ENCODE data around the gene CCDC150. TPM values are rescaled to one million over a fixed set of nuclear protein-coding genes. Genes with fewer than 3 reads are reported as not detected.

CCDC150 gene
- total RNA-seq, 1 experiment from 2014 or later, result 13.1 TPM

DNA sequence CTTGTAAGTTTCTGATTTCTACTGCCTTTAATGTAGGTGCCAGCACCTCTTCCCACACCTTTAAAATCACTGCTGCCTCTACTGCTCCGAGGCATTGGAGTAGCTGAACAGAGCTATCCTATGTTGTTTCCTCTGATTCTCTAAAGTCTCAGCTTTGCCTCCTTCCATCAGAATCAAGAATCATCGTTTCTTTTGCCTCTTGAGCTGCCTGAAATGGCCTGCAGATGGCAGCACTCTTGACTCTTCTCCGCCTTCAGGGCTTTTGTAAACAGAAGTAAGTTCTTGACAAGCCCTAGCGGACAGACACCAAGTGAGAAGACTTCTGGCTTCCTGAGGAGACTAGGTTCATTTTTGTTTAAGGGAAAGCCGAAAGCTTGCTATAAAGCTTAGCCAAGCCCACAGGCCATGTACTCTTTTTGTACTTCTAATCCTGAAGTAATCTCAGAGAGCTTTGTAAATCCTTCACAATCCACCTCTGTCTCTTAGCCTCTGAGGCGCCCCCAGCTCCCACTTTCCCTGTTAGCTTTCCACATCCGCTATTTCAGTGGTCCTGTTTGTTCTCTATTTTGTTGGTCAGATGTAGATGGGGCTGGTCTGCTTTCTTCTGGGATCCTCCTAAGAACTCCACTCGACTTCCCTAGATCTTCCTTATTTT is 111.6 kb downstream of the CCDC150 start:
- no TSS peak for BruUV-seq (replicated peaks)
- H3K79me2 ChIP-seq (ENCODE audit: low read length), result no peaks in the 10 kb centered on the region

DNA sequence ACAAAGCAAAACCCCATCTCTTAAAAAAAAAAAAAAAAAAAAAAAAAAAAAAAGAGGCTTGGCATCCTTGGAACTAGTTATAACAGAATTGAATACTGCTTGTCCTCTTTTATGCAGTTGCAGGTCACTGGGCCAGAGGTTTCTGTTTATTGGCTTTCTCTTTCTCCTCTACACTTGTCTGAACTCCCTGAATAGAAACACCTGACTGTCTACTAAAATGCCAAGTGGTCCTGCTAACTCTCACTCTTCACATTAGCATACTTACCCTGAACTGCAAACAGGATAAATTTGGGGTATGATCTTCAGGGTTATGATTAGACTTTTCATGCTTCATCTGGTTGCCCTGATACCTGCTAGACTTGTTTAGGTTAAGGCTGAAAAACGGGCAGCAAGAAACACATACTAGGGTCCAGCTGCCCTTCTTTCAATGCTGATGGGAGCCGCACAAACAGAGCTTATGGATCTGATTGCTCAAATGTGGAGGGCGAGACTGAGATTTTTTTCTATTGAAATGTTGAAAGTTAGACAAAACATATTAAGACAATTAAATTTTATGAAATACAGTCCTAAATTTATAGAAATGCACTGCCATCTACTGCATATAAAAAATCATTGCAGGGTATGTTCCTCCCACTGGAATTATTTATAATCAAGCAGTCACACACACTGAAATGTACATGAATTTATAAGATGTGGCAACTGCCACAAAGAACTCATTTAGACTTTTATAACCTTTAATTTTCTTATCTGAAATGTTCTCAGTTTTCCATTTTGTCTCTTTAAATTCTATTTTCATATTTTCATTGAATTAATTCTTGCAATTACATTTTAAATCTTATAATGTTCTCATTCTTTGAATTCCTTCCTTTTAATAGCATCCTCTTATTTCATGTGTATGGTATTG is 119.2 kb downstream of the CCDC150 start:
- Histone ChIP-seq H3K36me3 (ENCODE audit: low read depth, low read length) (peaks cover 5% of the 10 kb centered on the region; the same call in 1 of the 2 replicates), H3K79me2 (ENCODE audit: low read length) (no peaks in the 10 kb centered on the region), H3K9me2 (replicated peaks; ENCODE audit: low read length) (no peaks in the 10 kb centered on the region), H3K4me1 (ENCODE audit: insufficient read depth, low read length) (no peaks in the 10 kb centered on the region), H3K4me2 (ENCODE audit: low read length) (no peak overlapping the region), H4K20me1 (ENCODE audit: low read length) (no peaks in the 10 kb centered on the region), H3K9ac (ENCODE audit: low read length) (no peak overlapping the region), H2AFZ (ENCODE audit: low read length) (no peak overlapping the region), H3K27me3 (ENCODE audit: low read length) (no peaks in the 10 kb centered on the region), H3K27ac (ENCODE audit: low read length) (no peak overlapping the region), H3F3A (ENCODE audit: low read length, unreplicated experiment) (no peaks in the 10 kb centered on the region), H3K4me3 (ENCODE audit: low read length) (no peak overlapping the region), H3K9me3 (ENCODE audit: low read length) (no peaks in the 10 kb centered on the region)
- DNase-seq, result peak; percentile 40
- intact Hi-C loops (cut with micrococcal nuclease), result loop anchor here (1.0 to 10.0 kb wide), 4 partner anchors 164 to 414 kb away; partner anchors contain the start of gene HECW2
- ATAC-seq, result peak; percentile 69
- POLR2A ChIA-PET (ENCODE audit: unreplicated experiment), result no interaction called here
- CTCF ChIA-PET, result interaction anchor here (0.6 kb wide), 1 partner anchor 45 kb away, joined by 3 read pairs; no protein-coding TSS in a partner anchor
- BruUV-seq (replicated peaks), result no TSS peak
- no peak for TF ChIP-seq EZH2 (IDR thresholded peaks at IDR 0.05; ENCODE audit: low read length, unreplicated experiment)
- TF ChIP-seq, protein P1, sequence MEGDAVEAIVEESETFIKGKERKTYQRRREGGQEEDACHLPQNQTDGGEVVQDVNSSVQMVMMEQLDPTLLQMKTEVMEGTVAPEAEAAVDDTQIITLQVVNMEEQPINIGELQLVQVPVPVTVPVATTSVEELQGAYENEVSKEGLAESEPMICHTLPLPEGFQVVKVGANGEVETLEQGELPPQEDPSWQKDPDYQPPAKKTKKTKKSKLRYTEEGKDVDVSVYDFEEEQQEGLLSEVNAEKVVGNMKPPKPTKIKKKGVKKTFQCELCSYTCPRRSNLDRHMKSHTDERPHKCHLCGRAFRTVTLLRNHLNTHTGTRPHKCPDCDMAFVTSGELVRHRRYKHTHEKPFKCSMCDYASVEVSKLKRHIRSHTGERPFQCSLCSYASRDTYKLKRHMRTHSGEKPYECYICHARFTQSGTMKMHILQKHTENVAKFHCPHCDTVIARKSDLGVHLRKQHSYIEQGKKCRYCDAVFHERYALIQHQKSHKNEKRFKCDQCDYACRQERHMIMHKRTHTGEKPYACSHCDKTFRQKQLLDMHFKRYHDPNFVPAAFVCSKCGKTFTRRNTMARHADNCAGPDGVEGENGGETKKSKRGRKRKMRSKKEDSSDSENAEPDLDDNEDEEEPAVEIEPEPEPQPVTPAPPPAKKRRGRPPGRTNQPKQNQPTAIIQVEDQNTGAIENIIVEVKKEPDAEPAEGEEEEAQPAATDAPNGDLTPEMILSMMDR (conservative IDR thresholded peaks at IDR 0.05; ENCODE audit: low read depth, low read length), result peak; percentile 67

More for the DNA sequence above, 111.6 kb downstream of the CCDC150 start:
- no peaks in the 10 kb centered on the region for H3K4me1 ChIP-seq (ENCODE audit: insufficient read depth, low read length)
- H4K20me1 ChIP-seq (ENCODE audit: low read length), result no peaks in the 10 kb centered on the region
- peak; percentile 84 for DNase-seq
- no peak overlapping the region for H3K4me3 ChIP-seq (ENCODE audit: low read length)
- CTCF ChIA-PET, result interaction anchor here (0.6 to 0.7 kb wide), 2 partner anchors 204 to 862 kb away, joined by 3 to 5 read pairs; no protein-coding TSS in a partner anchor
- H3K9me3 ChIP-seq (ENCODE audit: low read length), result no peaks in the 10 kb centered on the region
- no peak overlapping the region for H3K4me2 ChIP-seq (ENCODE audit: low read length)
- intact Hi-C loops (cut with micrococcal nuclease), result loop anchor here (10.0 kb wide), 2 partner anchors 156 to 406 kb away; partner anchors contain the start of gene HECW2
- POLR2A ChIA-PET (ENCODE audit: unreplicated experiment), result interaction anchor here (0.6 to 0.7 kb wide), 2 partner anchors 24 to 45 kb away, joined by 3 to 5 read pairs; no protein-coding TSS in a partner anchor
- H3K27ac ChIP-seq (ENCODE audit: low read length), result no peak overlapping the region
- no peaks in the 10 kb centered on the region for H3K27me3 ChIP-seq (ENCODE audit: low read length)
- peak; percentile 85 for ATAC-seq
- no peaks in the 10 kb centered on the region for H3K36me3 ChIP-seq (ENCODE audit: low read depth, low read length)
- no peaks in the 10 kb centered on the region for H3F3A ChIP-seq (ENCODE audit: low read length, unreplicated experiment)
- no peak overlapping the region for H3K9ac ChIP-seq (ENCODE audit: low read length)
- no peaks in the 10 kb centered on the region for H3K9me2 ChIP-seq (replicated peaks; ENCODE audit: low read length)
- TF ChIP-seq EZH2phosphoT487 (IDR thresholded peaks at IDR 0.05; ENCODE audit: borderline replicate concordance, low read length) (no peak), EZH2 (IDR thresholded peaks at IDR 0.05; ENCODE audit: low read length, unreplicated experiment) (no peak)
- TF ChIP-seq, protein P1 (conservative IDR thresholded peaks at IDR 0.05; ENCODE audit: low read depth, low read length), result peak; percentile 92
- no peak overlapping the region for H2AFZ ChIP-seq (ENCODE audit: low read length)
